GM18505 (cell line): ENCODE data around the gene ERCC6L.
A peak's percentile ranks its signal among the peaks of the same experiment; 100 is the strongest.
"Not testable (repeated sequence)": the region's sequence is repeated elsewhere in the genome, so short reads cannot be mapped to it uniquely, and the experiment has no call there.

Source experiments
- ATAC-seq: cut with Tn5 transposase; IDR thresholded peaks from one replicate; pipeline ENCODE4 v1.9.1; 2021; ENCODE audit not compliant: unreplicated experiment
- POLR2A ChIP-seq: IDR thresholded peaks from 4 replicates; pipeline ENCODE4 v1.6.1; 2011; ENCODE audit warnings: borderline replicate concordance; ENCODE audit not compliant: insufficient read depth, insufficient read length; ENCODE audit errors: extremely low read depth

Gene ERCC6L

GRCh38 chrX:72216973-72217372 lies 21.9 kb downstream of the ERCC6L start:
- no peak for ATAC-seq
- no peak for TF ChIP-seq POLR2A

DNA sequence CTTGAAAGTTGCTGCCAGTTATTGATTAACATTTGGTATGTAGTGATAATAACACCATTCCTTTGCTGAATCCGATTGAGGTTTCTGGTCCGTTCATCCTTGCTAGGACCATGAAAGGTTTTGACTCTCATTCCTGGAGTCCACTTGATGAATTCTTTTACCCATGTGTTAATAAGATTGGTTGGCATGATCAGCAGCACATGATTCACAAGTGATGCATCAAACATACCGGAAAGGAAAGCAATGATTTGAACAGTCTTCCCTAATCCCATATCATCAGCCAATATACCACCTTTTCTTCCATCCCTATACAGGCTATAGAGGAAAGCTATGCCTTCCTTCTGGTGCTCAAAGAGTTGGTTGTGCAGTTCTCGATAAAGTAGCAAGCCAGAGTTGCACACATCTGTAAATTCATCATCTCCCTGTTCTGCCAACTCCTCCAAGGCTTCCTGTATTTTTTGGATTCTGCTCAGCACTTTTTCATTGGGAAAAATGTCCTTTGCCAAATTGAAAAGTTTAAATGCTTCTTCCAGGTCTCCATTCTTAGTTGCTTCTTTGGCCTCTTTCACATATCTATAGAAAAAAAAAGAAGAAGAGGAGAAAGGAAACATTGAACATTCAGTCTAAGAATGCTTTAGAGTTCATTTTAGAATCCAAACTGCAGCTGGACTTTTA lies 30.6 kb downstream of the ERCC6L start:
- ATAC-seq, result no peak
- no peak for TF ChIP-seq POLR2A

GRCh38 chrX:72207366-72207765 lies 31.5 kb downstream of the ERCC6L start:
- ATAC-seq, result no peak
- TF ChIP-seq POLR2A, result no peak

- no peak for TF ChIP-seq POLR2A
- ATAC-seq, result no peak
Measured at GRCh38 chrX:72205706-72206105, 33.1 kb downstream of the ERCC6L start.

- no peak for TF ChIP-seq POLR2A
- ATAC-seq, result no peak
Measured at GRCh38 chrX:72203421-72203820, 35.4 kb downstream of the ERCC6L start.

DNA sequence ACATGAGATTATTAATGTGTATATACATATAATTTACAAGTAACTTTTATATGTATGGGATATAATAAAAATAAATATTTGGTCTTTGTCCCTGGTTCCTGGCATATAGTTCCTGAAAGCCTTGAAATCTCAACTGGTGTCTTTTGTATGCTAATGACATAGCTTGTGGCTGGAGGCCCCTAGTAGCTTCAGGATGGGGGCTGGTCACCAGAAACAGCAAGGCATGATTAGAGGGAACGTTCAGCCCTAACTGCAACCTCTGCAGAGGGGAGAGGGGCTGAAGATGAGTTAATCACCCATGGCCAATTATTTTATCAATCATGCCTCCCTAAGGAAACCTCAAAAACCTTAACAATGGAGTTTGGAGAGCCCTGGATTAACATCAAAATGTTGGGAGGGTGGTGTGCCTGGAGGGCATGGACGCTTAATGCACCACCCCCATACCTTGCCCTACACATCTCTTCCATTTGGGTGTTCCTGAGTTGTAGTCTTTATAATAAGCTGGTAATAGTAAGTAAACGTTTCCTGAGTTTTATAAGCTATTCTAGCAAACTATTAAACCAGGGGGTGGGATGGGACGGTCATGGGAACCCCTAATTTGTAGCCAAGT lies 35.9 kb downstream of the ERCC6L start:
- no peak for TF ChIP-seq POLR2A
- ATAC-seq, result no peak

GRCh38 chrX:72201836-72202536 lies 36.8 kb downstream of the ERCC6L start:
- TF ChIP-seq POLR2A, result no peak
- ATAC-seq, result no peak

DNA sequence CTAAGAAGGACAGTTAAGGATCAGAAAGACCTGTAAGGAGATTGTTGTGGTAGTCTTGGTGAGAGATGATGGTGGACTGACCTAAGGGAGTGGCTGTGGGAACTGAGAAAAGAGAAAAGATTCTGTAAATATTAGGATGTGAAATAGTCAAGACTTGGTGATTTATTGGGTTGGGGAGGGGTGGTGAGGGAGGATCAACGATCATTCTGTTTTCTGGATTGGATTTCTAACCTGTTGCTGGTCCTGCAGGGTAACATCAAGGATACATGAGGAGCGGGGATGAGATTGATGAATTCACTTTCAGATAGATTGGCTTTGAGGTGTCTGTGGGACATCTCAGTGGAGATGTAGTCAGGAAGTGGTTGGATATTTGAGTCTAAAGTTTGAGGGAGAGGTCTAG lies 55.9 kb downstream of the ERCC6L start:
- no peak for ATAC-seq

DNA sequence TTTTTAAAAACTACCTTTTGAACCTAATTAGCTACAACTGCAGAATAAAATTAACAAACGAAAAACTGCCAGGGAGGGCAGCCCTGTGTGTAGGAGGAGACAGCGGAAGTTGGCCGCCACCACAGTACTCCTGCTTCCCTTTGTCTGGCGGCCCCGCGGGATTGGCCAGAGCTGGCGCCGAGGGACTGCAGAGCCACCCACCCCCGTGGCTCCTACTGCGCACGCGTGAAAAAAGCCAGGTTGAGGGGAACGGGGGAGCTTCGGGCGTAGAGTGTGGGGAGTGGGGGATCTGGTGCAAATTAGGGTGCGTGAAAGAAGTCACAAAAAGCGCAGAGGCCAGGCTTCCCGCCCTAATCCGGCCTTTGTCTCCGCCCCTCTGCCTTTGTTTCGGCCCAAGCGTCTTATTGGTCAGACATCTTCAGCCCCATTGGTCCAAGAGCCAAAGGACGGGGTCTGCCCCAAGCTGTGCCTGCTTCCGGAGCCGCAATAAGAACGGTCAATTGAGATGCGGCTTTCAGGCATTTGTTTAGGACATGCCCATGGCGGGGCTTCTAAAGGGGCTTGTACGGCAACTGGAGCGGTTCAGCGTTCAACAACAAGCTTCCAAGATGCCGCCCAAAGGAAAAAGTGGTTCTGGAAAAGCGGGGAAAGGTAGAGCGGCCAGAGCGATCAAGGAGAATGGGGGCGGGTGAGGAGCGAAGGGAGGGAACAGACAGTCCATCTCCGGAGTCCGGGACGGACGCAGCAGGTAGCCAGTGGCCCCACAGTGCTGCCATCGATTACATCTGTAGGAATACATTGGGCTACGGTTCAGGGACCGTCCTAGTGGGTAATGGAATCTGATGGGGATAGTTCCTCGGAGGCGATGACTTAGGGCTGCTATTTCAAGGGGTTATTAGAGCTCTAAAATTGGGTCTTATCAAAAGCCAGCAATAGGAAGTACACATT lies 57.4 kb downstream of the ERCC6L start, which contains the start of gene PIN4:
PIN4 (plus strand) TSS at position 580 of the 948 bp plus-strand sequence; CDS start at position 609, 29 bp downstream.
- ATAC-seq, result peak; percentile 94
- TF ChIP-seq POLR2A, result peak; percentile 48

More for the DNA sequence above, 55.9 kb downstream of the ERCC6L start:
- no peak for TF ChIP-seq POLR2A

DNA sequence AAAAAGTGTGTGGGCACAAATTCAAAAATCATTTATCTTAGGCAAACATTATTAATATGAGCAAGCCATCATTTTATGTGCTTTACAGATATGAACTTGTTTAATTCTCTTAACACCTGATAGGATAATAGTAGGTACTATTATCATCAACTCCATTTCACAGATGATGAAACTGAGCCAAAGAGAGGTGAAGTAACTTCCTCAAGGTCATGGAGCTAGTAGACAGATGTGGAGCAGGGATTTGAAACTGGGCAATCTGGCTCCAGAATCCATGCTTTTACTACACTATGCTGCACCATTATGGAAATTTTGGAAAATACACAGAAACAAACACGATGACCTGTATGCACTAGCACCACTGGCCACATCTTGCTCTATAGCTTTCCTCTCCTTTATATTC lies 58.3 kb downstream of the ERCC6L start:
- ATAC-seq, result no peak
- no peak for TF ChIP-seq POLR2A

GRCh38 chrX:72176981-72177380 lies 61.8 kb downstream of the ERCC6L start:
- TF ChIP-seq POLR2A, result no peak
- ATAC-seq, result no peak

DNA sequence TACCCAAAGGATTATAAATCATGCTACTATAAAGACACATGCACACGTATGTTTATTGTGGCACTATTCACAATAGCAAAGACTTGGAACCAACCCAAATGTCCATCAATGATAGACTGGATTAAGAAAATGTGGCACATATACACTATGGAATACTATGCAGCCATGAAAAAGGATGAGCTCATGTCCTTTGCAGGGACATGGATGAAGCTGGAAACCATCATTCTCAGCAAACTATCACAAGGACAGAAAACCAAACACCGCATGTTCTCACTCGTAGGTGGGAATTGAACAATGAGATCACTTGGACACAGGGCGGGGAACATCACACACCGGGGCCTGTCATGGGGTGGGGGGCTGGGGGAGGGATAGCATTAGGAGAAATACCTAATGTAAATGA lies 62.5 kb downstream of the ERCC6L start:
- ATAC-seq, result not testable (repeated sequence)
